Adrenal gland (tissue), 5 donors: Measurements from ENCODE around the gene OPCML.

ENCODE experiments used
- CTCF ChIP-seq, 6 experiments: fragments of 450-650 bp in 4 of 6; fragments of 200-600 bp in 2 of 6; sonication (generic) in 1 of 6; IDR thresholded peaks; 1 replicate in 5 of 6; 2 replicates in 1 of 6; pipeline versions ENCODE4 v1.5.1 to v1.8.0; 2016 to 2021; ENCODE audit warnings: antibody characterized with exemption in 6 of 6, mild to moderate bottlenecking in 2 of 6, moderate library complexity in 1 of 6
- POLR2A ChIP-seq, 2 donors: fragments of 450-650 bp; IDR thresholded peaks; one replicate each; pipeline ENCODE4 v1.6.1; 2017; ENCODE audit warnings: antibody characterized with exemption in 2 of 2, mild to moderate bottlenecking in 2 of 2, moderate library complexity in 1 of 2
- donor health status: DM: no; HTN: no; CAD: no.

- TF ChIP-seq CTCF (IDR thresholded peaks at IDR 0.05) (no peak), POLR2A (IDR thresholded peaks at IDR 0.05) (no peak)
Observed at GRCh38 chr11:132423266-132423665, 1109.0 kb downstream of the OPCML start.
